Middle frontal gyrus (tissue), 1 donor: ENCODE results near the gene MRRF.

Experiments
- DNase-seq: peaks from one replicate; pipeline ENCODE4 v3.0.0-alpha.2; 2015; ENCODE audit warnings: low spot score; ENCODE audit errors: extremely low spot score

MRRF gene

DNA sequence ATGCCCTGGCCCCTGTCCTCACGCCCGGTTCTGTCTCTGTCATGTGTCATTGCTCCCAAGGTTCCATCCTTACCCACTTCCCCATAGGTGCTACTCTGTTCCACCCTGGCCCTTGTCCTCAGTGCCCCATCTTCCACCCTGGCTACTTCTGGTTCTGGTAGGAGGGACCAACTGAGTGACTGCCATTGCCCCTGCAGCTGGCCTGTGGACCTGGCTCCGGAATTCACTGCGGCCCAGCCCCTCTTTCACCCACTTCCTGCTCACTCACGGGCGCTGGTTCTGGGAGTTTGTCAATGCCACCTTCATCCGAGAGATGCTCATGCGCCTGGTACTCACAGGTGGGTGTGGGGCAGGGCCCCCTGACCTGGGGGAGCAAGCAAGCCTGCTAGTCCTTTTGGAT, 113.6 kb downstream of the MRRF start:
- no peak for DNase-seq

- no peak for DNase-seq
These were observed 114.7 kb downstream of the MRRF start for GRCh38 chr9:122379340-122379739.

- no peak for DNase-seq
These were observed 115.6 kb downstream of the MRRF start for GRCh38 chr9:122380293-122380692.
